Fibroblast of the conjunctiva (primary cell): Measurements from ENCODE around the gene SMARCAD1.
"Not testable (repeated sequence)": the region's sequence is repeated elsewhere in the genome, so short reads cannot be mapped to it uniquely, and the experiment has no call there.

Source experiments
- DNase-seq: peaks from one replicate; pipeline ENCODE4 v3.0.0-alpha.2; 2010; ENCODE audit warnings: low read depth

Gene SMARCAD1

GRCh38 chr4:94293981-94294380 lies 86.3 kb downstream of the SMARCAD1 start:
- not testable (repeated sequence) for DNase-seq

GRCh38 chr4:94295473-94295872 lies 87.8 kb downstream of the SMARCAD1 start:
- DNase-seq, result not testable (repeated sequence)

- no peak for DNase-seq
Observed at GRCh38 chr4:94298725-94299252, 91.1 kb downstream of the SMARCAD1 start.

- no peak for DNase-seq
Observed at GRCh38 chr4:94302191-94302590, 94.5 kb downstream of the SMARCAD1 start.

- DNase-seq, result peak; percentile 23
Observed at GRCh38 chr4:94304365-94304971, 96.8 kb downstream of the SMARCAD1 start.

GRCh38 chr4:94305466-94306225 lies 98.0 kb downstream of the SMARCAD1 start:
- no peak for DNase-seq

GRCh38 chr4:94306713-94307112 lies 99.0 kb downstream of the SMARCAD1 start:
- DNase-seq, result no peak

- no peak for DNase-seq
Observed at GRCh38 chr4:94307231-94307871, 99.7 kb downstream of the SMARCAD1 start.

GRCh38 chr4:94319927-94320326 lies 112.3 kb downstream of the SMARCAD1 start:
- DNase-seq, result not testable (repeated sequence)

GRCh38 chr4:94325835-94326234 lies 118.2 kb downstream of the SMARCAD1 start:
- no peak for DNase-seq

GRCh38 chr4:94329933-94330332 lies 122.3 kb downstream of the SMARCAD1 start:
- DNase-seq, result no peak

GRCh38 chr4:94332983-94333590 lies 125.4 kb downstream of the SMARCAD1 start:
- DNase-seq, result no peak

GRCh38 chr4:94333866-94334265 lies 126.2 kb downstream of the SMARCAD1 start:
- no peak for DNase-seq

GRCh38 chr4:94334476-94334875 lies 126.8 kb downstream of the SMARCAD1 start:
- DNase-seq, result no peak

- no peak for DNase-seq
Observed at GRCh38 chr4:94334962-94335361, 127.3 kb downstream of the SMARCAD1 start.

GRCh38 chr4:94336303-94336702 lies 128.6 kb downstream of the SMARCAD1 start:
- no peak for DNase-seq

- not testable (repeated sequence) for DNase-seq
Observed at GRCh38 chr4:94336791-94337190, 129.1 kb downstream of the SMARCAD1 start.

- DNase-seq, result no peak
Observed at GRCh38 chr4:94338681-94339351, 131.2 kb downstream of the SMARCAD1 start.

- no peak for DNase-seq
Observed at GRCh38 chr4:94339779-94340178, 132.1 kb downstream of the SMARCAD1 start.
